Neural cell (in vitro differentiated cells): ENCODE measurements around the gene GET4. TPM values are rescaled to one million over a fixed set of nuclear protein-coding genes. Genes with fewer than 3 reads are reported as not detected.

Experiments
- H2AFZ ChIP-seq: fragments of 200-600, 300-800 bp; sonication (generic), shearing (Covaris generic); 2 replicates; pipeline ENCODE4 v1.6.0; 2014; ENCODE audit warnings: low read depth, mild to moderate bottlenecking, antibody characterized with exemption, low read length, moderate library complexity
- H3F3A ChIP-seq: fragments of 200-600 bp; shearing (Covaris generic); 2 replicates; pipeline ENCODE4 v1.6.1; 2016; ENCODE audit warnings: mild to moderate bottlenecking, moderate library complexity, mixed read lengths, antibody characterized with exemption, low read length; ENCODE audit not compliant: insufficient read depth, poor library complexity, severe bottlenecking
- H3K27ac ChIP-seq: fragments of 200-600, 300-800 bp; sonication (generic), shearing (Covaris generic); 2 replicates; pipeline ENCODE4 v1.5.1; 2014; ENCODE audit warnings: mild to moderate bottlenecking, low read length, moderate library complexity
- H3K27me3 ChIP-seq: fragments of 300-800, 200-600 bp; sonication (generic), shearing (Covaris generic); 2 replicates; pipeline ENCODE4 v1.6.0; 2014; ENCODE audit warnings: mild to moderate bottlenecking, low read depth, low read length, moderate library complexity; ENCODE audit not compliant: insufficient read depth
- H3K36me3 ChIP-seq: fragments of 300-800, 200-600 bp; sonication (generic), shearing (Covaris generic); 2 replicates; pipeline ENCODE4 v1.5.1; 2014; ENCODE audit warnings: mild to moderate bottlenecking, antibody characterized with exemption, low read length, moderate library complexity; ENCODE audit not compliant: insufficient read depth
- H3K4me2 ChIP-seq: fragments of 300-800, 200-600 bp; sonication (generic), shearing (Covaris generic); 2 replicates; pipeline ENCODE4 v1.6.0; 2014; ENCODE audit warnings: mild to moderate bottlenecking, low read length
- H3K4me3 ChIP-seq: fragments of 300-800, 200-600 bp; sonication (generic), shearing (Covaris generic); 2 replicates; pipeline ENCODE4 v1.5.1; 2014; ENCODE audit warnings: mild to moderate bottlenecking, low read length, moderate library complexity
- H3K79me2 ChIP-seq: fragments of 200-600 bp; shearing (Covaris generic); replicated peaks from 2 replicates; pipeline ENCODE4 v1.6.0; 2014; ENCODE audit warnings: mild to moderate bottlenecking, low read length, moderate library complexity; ENCODE audit not compliant: insufficient read depth
- H3K9ac ChIP-seq: fragments of 300-800, 200-600 bp; sonication (generic), shearing (Covaris generic); 2 replicates; pipeline ENCODE4 v1.6.1; 2016; ENCODE audit warnings: mild to moderate bottlenecking, low read length, mixed read lengths
- H3K9me2 ChIP-seq: fragments of 200-600 bp; shearing (Covaris generic); 2 replicates; pipeline ENCODE4 v1.6.1; 2016; ENCODE audit warnings: mild to moderate bottlenecking, low read length, mixed read lengths; ENCODE audit not compliant: insufficient read depth
- H3K9me3 ChIP-seq: fragments of 200-600, 300-800 bp; sonication (generic), shearing (Covaris generic); 2 replicates; pipeline ENCODE4 v1.6.1; 2016; ENCODE audit warnings: mild to moderate bottlenecking, mixed run types, low read length, moderate library complexity, mixed read lengths
- H4K20me1 ChIP-seq: fragments of 200-600 bp; shearing (Covaris generic); 2 replicates; pipeline ENCODE4 v1.6.1; 2016; ENCODE audit warnings: mild to moderate bottlenecking, mixed run types; ENCODE audit not compliant: insufficient read depth
- CTCF ChIP-seq: fragments of 450-650 bp; IDR thresholded peaks from 2 replicates; pipeline ENCODE4 v1.5.1; 2014; ENCODE audit warnings: antibody characterized with exemption, mild to moderate bottlenecking, moderate library complexity; ENCODE audit not compliant: poor library complexity, severe bottlenecking
- EP300 ChIP-seq: fragments of 450-650 bp; conservative IDR thresholded peaks from 2 replicates; pipeline ENCODE4 v1.6.1; 2014; ENCODE audit warnings: antibody characterized with exemption, mild to moderate bottlenecking, moderate library complexity; ENCODE audit not compliant: poor library complexity, severe bottlenecking
- EZH2 ChIP-seq: fragments of 200-600, 300-800 bp; shearing (Covaris generic), sonication (generic); IDR thresholded peaks from 2 replicates; pipeline ENCODE4 v1.6.1; 2014; ENCODE audit warnings: antibody characterized with exemption, low read length, borderline replicate concordance, mild to moderate bottlenecking; ENCODE audit not compliant: insufficient read depth, poor library complexity, severe bottlenecking
- MXI1 ChIP-seq: fragments of 450-650 bp; conservative IDR thresholded peaks from 2 replicates; pipeline ENCODE4 v1.6.1; 2014; ENCODE audit warnings: antibody characterized with exemption, mild to moderate bottlenecking; ENCODE audit not compliant: poor library complexity, severe bottlenecking
- POLR2AphosphoS5 ChIP-seq: IDR thresholded peaks from 2 replicates; pipeline ENCODE4 v1.6.1; 2012
- RAD21 ChIP-seq: fragments of 450-650 bp; conservative IDR thresholded peaks from 2 replicates; pipeline ENCODE4 v1.6.1; 2014; ENCODE audit warnings: antibody characterized with exemption, mild to moderate bottlenecking, moderate library complexity
- REST ChIP-seq: IDR thresholded peaks from 2 replicates; pipeline ENCODE4 v1.6.1; 2012; ENCODE audit warnings: borderline replicate concordance
- SMC3 ChIP-seq: fragments of 450-650 bp; conservative IDR thresholded peaks from 2 replicates; pipeline ENCODE4 v1.6.1; 2014; ENCODE audit warnings: antibody characterized with exemption, mild to moderate bottlenecking, moderate library complexity; ENCODE audit not compliant: poor library complexity
- TAF1 ChIP-seq: IDR thresholded peaks from 2 replicates; pipeline ENCODE4 v1.6.1; 2012; ENCODE audit warnings: low read depth
- polyA plus RNA-seq: library from polyadenylated mRNA; depleted of rRNA; stranded (reverse); fragments of >200 nt; gene quantifications from 2 replicates; pipeline ENCODE4 v1.2.3, GENCODE V29; 2014

GET4 gene
- polyA plus RNA-seq, 1 donor from 2014 or later, result 63.8 TPM

- H3K9me2 ChIP-seq, result no peaks in the 10 kb centered on the region
- H3K4me3 ChIP-seq, result no peak overlapping the region
- no peaks in the 10 kb centered on the region for H3K79me2 ChIP-seq
- H3K4me2 ChIP-seq, result no peak overlapping the region
- H3K27ac ChIP-seq, result no peak overlapping the region
- no peak for TF ChIP-seq EZH2
- TF ChIP-seq MXI1, result no peak
- H3K27me3 ChIP-seq, result no peaks in the 10 kb centered on the region
- no peak overlapping the region for H3K9ac ChIP-seq
- H2AFZ ChIP-seq, result no peak overlapping the region
- H3F3A ChIP-seq, result no peaks in the 10 kb centered on the region
- no peaks in the 10 kb centered on the region for H3K36me3 ChIP-seq
- no peaks in the 10 kb centered on the region for H3K9me3 ChIP-seq
- no peaks in the 10 kb centered on the region for H4K20me1 ChIP-seq
Measured at GRCh38 chr7:937856-938484, 61.6 kb downstream of the GET4 start.

DNA sequence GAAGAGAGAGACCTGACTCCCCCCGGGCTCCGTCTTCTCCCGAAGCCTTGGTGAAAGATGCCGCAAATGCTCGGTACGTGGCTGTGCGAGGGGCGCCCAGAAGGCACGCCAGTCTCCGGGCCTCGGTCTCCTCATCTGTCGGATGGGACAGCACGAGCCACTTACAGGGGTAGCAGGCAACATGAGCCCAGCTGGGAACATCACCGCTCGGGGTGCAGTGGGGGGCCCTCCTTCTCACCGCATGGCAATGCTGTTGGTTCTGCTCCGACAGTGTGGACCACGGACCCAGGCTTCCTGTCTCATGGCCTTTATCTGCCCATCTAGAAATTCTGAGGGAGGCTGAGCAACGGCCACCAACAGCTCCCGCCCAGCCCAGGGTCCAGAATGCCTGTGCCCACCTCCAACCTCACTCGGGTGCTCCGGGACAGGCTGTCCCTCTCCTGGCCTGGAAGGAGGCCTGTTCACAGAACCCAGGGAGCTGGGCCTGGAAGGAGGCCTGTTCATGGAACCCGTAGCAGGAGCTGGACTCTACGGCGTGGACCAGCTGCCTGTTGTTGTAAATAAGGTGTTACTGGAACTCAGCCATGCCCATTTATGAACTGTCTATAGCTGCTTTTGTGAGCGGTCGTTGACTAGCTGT lies 62.3 kb downstream of the GET4 start:
- Histone ChIP-seq H3K9ac (no peak overlapping the region), H3K9me2 (no peaks in the 10 kb centered on the region), H3K4me3 (no peak overlapping the region), H4K20me1 (no peaks in the 10 kb centered on the region), H2AFZ (no peak overlapping the region), H3K27me3 (no peaks in the 10 kb centered on the region), H3K36me3 (no peaks in the 10 kb centered on the region), H3K4me2 (no peak overlapping the region), H3K27ac (no peak overlapping the region), H3F3A (no peaks in the 10 kb centered on the region), H3K79me2 (no peaks in the 10 kb centered on the region), H3K9me3 (no peaks in the 10 kb centered on the region)
- TF ChIP-seq SMC3 (no peak), POLR2AphosphoS5 (no peak), CTCF (no peak), REST (no peak), TAF1 (no peak), EZH2 (no peak), RAD21 (no peak), EP300 (no peak), MXI1 (no peak)
